Vagina (tissue), 2 donors: ENCODE results near the gene EEF1A2. TPM values are rescaled to one million over a fixed set of nuclear protein-coding genes. Genes with fewer than 3 reads are reported as not detected.

Experiments
- DNase-seq, 2 donors: peaks; one replicate each; pipeline ENCODE4 v3.0.0-alpha.2; 2017; ENCODE audit errors: extremely low spot score in 2 of 2
- H3K27ac ChIP-seq: fragments of 200-600 bp; sonication (generic); one replicate; pipeline ENCODE4 v1.5.1; 2019
- H3K27me3 ChIP-seq: fragments of 200-600 bp; sonication (generic); one replicate; pipeline ENCODE4 v1.5.1; 2019
- H3K36me3 ChIP-seq, 2 donors: fragments of 200-600 bp; sonication (generic); one replicate each; pipeline ENCODE4 v1.5.1; 2017 to 2019
- H3K4me1 ChIP-seq: fragments of 200-600 bp; sonication (generic); one replicate; pipeline ENCODE4 v1.5.1; 2019
- H3K4me3 ChIP-seq, 2 donors: fragments of 200-600 bp; sonication (generic); 1 replicate in 1 of 2; 2 replicates in 1 of 2; pipeline ENCODE4 v1.5.1; 2016 to 2019
- H3K9me3 ChIP-seq: fragments of 200-600 bp; sonication (generic); one replicate; pipeline ENCODE4 v1.5.1; 2019
- CTCF ChIP-seq, 3 experiments: fragments of 450-650 bp in 2 of 3; fragments of 200-600 bp in 1 of 3; sonication (generic) in 1 of 3; IDR thresholded peaks; one replicate each; pipeline ENCODE4 v1.5.1; 2017 to 2019; ENCODE audit warnings: antibody characterized with exemption in 3 of 3, mild to moderate bottlenecking in 2 of 3, moderate library complexity in 2 of 3
- POLR2A ChIP-seq, 2 donors: fragments of 450-650 bp; IDR thresholded peaks; one replicate each; pipeline ENCODE4 v1.6.1; 2017; ENCODE audit warnings: antibody characterized with exemption in 2 of 2, mild to moderate bottlenecking in 2 of 2, moderate library complexity in 2 of 2
- POLR2AphosphoS5 ChIP-seq, 2 donors: sonication (generic); formaldehyde crosslinking; IDR thresholded peaks; one replicate each; pipeline ENCODE4 v1.9.0; 2017; ENCODE audit warnings: antibody characterized with exemption in 2 of 2, mild to moderate bottlenecking in 2 of 2, low read depth in 1 of 2; ENCODE audit not compliant: insufficient read depth in 1 of 2
- intact Hi-C: fragments of 100-400 bp; cut with DNase I; formaldehyde crosslinking; loops from one replicate; pipeline ENCODE4 v1.15.1; 2023
- total RNA-seq: library from RNA; depleted of rRNA; stranded (reverse); fragments of >200 nt; gene quantifications from one replicate; pipeline ENCODE4 v1.2.3, GENCODE V29; 2016

Gene EEF1A2
- total RNA-seq, 1 donor from 2014 or later, result 9.8 TPM

DNA sequence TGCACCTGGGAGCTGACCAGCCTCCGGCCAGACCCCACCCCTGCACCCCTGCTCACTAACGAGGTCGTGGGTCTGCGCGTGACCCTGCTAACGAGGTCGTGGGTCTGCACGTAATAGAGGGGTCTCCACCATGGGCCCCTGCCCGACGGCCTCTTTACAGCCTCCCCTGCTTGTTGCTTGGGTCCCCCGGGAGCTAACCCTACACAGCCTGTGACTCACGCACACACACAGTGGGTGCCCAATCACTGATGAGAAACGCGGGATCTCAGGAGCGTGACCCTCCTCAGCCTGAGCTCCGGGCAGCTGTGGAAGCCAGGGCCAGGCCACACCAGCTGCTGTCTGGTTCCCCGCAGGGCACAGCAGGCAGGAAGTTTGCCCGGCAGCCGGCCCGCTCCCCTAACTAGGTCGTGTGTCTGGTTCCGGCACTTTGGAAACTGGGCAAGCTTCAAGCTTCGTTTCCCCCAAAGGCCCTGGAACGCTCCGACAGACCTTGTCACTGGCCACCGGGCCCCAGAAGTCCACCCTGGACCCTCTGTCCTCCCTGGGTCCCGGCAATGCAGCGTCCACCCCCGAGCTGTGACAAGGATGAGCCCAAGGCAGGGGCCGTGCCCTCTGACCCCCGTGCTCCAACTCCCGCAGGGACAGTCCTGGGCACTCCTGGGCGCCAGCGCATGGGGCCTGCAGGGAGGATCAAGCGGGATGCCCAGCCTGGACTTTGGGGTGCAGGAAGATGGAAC lies 37.5 kb upstream of the EEF1A2 start:
- no peak for TF ChIP-seq POLR2AphosphoS5 (IDR thresholded peaks at IDR 0.05; ENCODE audit: insufficient read depth in 1 of 2, low read depth in 1 of 2)
- TF ChIP-seq CTCF (IDR thresholded peaks at IDR 0.05), result no peak
- TF ChIP-seq POLR2A (IDR thresholded peaks at IDR 0.05), result no peak
- no peak for DNase-seq
- Histone ChIP-seq H3K9me3 (no peaks in the 10 kb centered on the region), H3K4me1 (peaks cover 47% of the 10 kb centered on the region), H3K4me3 (peak overlapping the region; percentile 28 to 42), H3K27ac (peak overlapping the region; percentile 65), H3K36me3 (no peaks in the 10 kb centered on the region), H3K27me3 (no peaks in the 10 kb centered on the region)
- intact Hi-C loops, result loop anchor here (2.0 kb wide), 1 partner anchor 438 kb away; no protein-coding TSS in a partner anchor

GRCh38 chr20:63534831-63535651 lies 36.2 kb upstream of the EEF1A2 start:
- H3K27ac ChIP-seq, result peak overlapping the region; percentile 26
- intact Hi-C loops, result no loop called here
- H3K4me3 ChIP-seq, result peak overlapping the region in 1 of 2 donors; percentile 12
- no peaks in the 10 kb centered on the region for H3K9me3 ChIP-seq
- H3K36me3 ChIP-seq, result no peaks in the 10 kb centered on the region
- no peak for TF ChIP-seq CTCF (IDR thresholded peaks at IDR 0.05)
- TF ChIP-seq POLR2A (IDR thresholded peaks at IDR 0.05), result no peak
- peak in 1 of 2 donors; percentile 49 for TF ChIP-seq POLR2AphosphoS5 (IDR thresholded peaks at IDR 0.05; ENCODE audit: insufficient read depth in 1 of 2, low read depth in 1 of 2)
- peaks cover 47% of the 10 kb centered on the region for H3K4me1 ChIP-seq
- DNase-seq, result no peak
- no peaks in the 10 kb centered on the region for H3K27me3 ChIP-seq

DNA sequence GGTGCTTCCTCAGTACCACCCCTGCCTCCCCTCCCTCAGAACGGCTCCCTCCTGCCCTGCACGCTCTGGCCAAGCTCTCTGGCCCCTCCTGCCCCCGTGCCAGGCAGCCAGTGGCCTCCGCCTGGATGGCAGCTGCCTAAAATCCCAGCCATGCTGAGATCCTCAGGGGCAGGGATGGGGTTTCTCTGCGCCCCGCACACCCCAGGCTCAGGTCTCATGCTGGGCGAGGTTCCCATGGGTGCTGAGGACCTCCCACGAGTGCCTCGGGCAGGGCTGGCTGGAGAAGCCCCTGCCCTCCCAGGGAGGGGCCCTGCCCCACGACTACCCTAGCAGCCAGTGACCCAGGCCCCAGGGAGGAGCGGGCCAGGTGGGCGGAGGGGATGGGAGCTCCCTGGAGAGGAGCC lies 35.5 kb upstream of the EEF1A2 start:
- Histone ChIP-seq H3K36me3 (no peaks in the 10 kb centered on the region), H3K4me3 (peak overlapping the region in 1 of 2 donors; percentile 4), H3K27me3 (no peaks in the 10 kb centered on the region), H3K9me3 (no peaks in the 10 kb centered on the region), H3K27ac (peak overlapping the region; percentile 26), H3K4me1 (peaks cover 47% of the 10 kb centered on the region)
- TF ChIP-seq POLR2AphosphoS5 (IDR thresholded peaks at IDR 0.05; ENCODE audit: insufficient read depth in 1 of 2, low read depth in 1 of 2), result no peak
- intact Hi-C loops, result no loop called here
- no peak for DNase-seq

- intact Hi-C loops, result no loop called here
- Histone ChIP-seq H3K27ac (peak overlapping the region; percentile 26), H3K9me3 (no peaks in the 10 kb centered on the region), H3K4me1 (peaks cover 46% of the 10 kb centered on the region), H3K4me3 (peak overlapping the region in 1 of 2 donors; percentile 4), H3K27me3 (no peaks in the 10 kb centered on the region), H3K36me3 (no peaks in the 10 kb centered on the region)
- TF ChIP-seq CTCF (IDR thresholded peaks at IDR 0.05) (no peak), POLR2AphosphoS5 (IDR thresholded peaks at IDR 0.05; ENCODE audit: insufficient read depth in 1 of 2, low read depth in 1 of 2) (peak; percentile 12 to 36)
- DNase-seq, result no peak
Observed at GRCh38 chr20:63533871-63534393, 35.0 kb upstream of the EEF1A2 start.

DNA sequence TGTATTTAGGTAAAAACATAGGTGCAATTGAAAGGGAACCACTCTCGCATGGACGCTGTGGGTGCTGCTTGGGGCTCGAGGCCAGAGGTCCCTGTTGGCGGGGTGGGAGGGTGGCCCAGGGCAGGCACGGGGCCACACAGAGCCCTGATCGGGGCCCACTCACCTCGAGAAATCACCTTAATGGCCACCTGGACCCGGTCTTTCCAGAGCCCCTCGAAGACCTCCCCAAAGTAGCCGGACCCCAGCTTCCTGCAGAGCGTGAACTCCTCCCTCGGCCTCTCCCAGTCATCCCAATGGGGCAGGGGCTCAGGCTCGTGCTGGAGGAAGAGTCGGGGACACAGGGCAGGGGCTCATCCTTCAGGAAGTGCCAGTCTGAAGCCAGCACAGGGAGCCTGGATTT lies 34.5 kb upstream of the EEF1A2 start:
- peaks cover 41% of the 10 kb centered on the region for H3K4me1 ChIP-seq
- no peaks in the 10 kb centered on the region for H3K36me3 ChIP-seq
- no peak for TF ChIP-seq CTCF (IDR thresholded peaks at IDR 0.05)
- TF ChIP-seq POLR2A (IDR thresholded peaks at IDR 0.05), result no peak
- no peak for TF ChIP-seq POLR2AphosphoS5 (IDR thresholded peaks at IDR 0.05; ENCODE audit: insufficient read depth in 1 of 2, low read depth in 1 of 2)
- H3K27ac ChIP-seq, result no peak overlapping the region
- H3K27me3 ChIP-seq, result no peaks in the 10 kb centered on the region
- no peak overlapping the region for H3K4me3 ChIP-seq
- intact Hi-C loops, result no loop called here
- no peak for DNase-seq
- no peaks in the 10 kb centered on the region for H3K9me3 ChIP-seq
